Neural progenitor cell (in vitro differentiated cells): ENCODE data around the gene CELF5. TPM values are rescaled to one million over a fixed set of nuclear protein-coding genes. Genes with fewer than 3 reads are reported as not detected.

ENCODE experiments used
- DNase-seq: peaks from one replicate; pipeline ENCODE4 v3.0.0-alpha.2; 2016; ENCODE audit warnings: low spot score
- H2AFZ ChIP-seq: fragments of 200-600 bp; sonication (generic); replicated peaks from 2 replicates; pipeline ENCODE4 v1.6.1; 2016; ENCODE audit warnings: antibody characterized with exemption
- H3F3A ChIP-seq: fragments of 200-600 bp; sonication (generic); 2 replicates; pipeline ENCODE4 v1.6.1; 2016; ENCODE audit warnings: antibody characterized with exemption, low read depth
- H3K27ac ChIP-seq: fragments of 200-600 bp; sonication (generic); 2 replicates; pipeline ENCODE4 v1.5.1; 2016; ENCODE audit warnings: mild to moderate bottlenecking
- H3K27me3 ChIP-seq: fragments of 200-600 bp; sonication (generic); 2 replicates; pipeline ENCODE4 v1.6.1; 2016; ENCODE audit warnings: mild to moderate bottlenecking, moderate library complexity
- H3K36me3 ChIP-seq: fragments of 200-600 bp; sonication (generic); 2 replicates; pipeline ENCODE4 v1.5.1; 2016
- H3K4me1 ChIP-seq: fragments of 200-600 bp; sonication (generic); 2 replicates; pipeline ENCODE4 v1.6.1; 2016; ENCODE audit warnings: mixed run types
- H3K4me2 ChIP-seq: fragments of 200-600 bp; sonication (generic); 2 replicates; pipeline ENCODE4 v1.6.1; 2016
- H3K4me3 ChIP-seq: fragments of 200-600 bp; sonication (generic); 2 replicates; pipeline ENCODE4 v1.5.1; 2016
- H3K79me2 ChIP-seq: fragments of 200-600 bp; sonication (generic); 2 replicates; pipeline ENCODE4 v1.6.1; 2016; ENCODE audit warnings: low read depth
- H3K9ac ChIP-seq: fragments of 200-600 bp; sonication (generic); 2 replicates; pipeline ENCODE4 v1.6.1; 2016
- H3K9me3 ChIP-seq: fragments of 200-600 bp; sonication (generic); 2 replicates; pipeline ENCODE4 v1.5.1; 2016; ENCODE audit warnings: low read depth
- H4K20me1 ChIP-seq: fragments of 200-600 bp; sonication (generic); 2 replicates; pipeline ENCODE4 v1.6.1; 2016; ENCODE audit warnings: low read depth
- H3K27ac Mint-ChIP-seq: 3 replicates; pipeline ENCODE4 v1.8.0; 2021; ENCODE audit warnings: mixed read lengths
- H3K27me3 Mint-ChIP-seq: 2 replicates; pipeline ENCODE4 v1.8.0; 2022; ENCODE audit warnings: low read depth, mild to moderate bottlenecking, inconsistent platforms, moderate library complexity, mixed read lengths; ENCODE audit not compliant: insufficient read depth
- H3K36me3 Mint-ChIP-seq: 3 replicates; pipeline ENCODE4 v1.8.0; 2021; ENCODE audit warnings: mixed read lengths
- H3K4me1 Mint-ChIP-seq: 3 replicates; pipeline ENCODE4 v1.8.0; 2021; ENCODE audit warnings: mixed read lengths
- H3K4me3 Mint-ChIP-seq: 3 replicates; pipeline ENCODE4 v1.8.0; 2021; ENCODE audit warnings: mild to moderate bottlenecking, moderate library complexity, mixed read lengths
- H3K9me3 Mint-ChIP-seq: 3 replicates; pipeline ENCODE4 v1.8.0; 2020; ENCODE audit warnings: mixed read lengths
- EZH2 ChIP-seq: fragments of 200-600 bp; sonication (generic); IDR thresholded peaks from 2 replicates; pipeline ENCODE4 v1.6.1; 2017; ENCODE audit warnings: antibody characterized with exemption, mild to moderate bottlenecking, moderate library complexity
- EZH2phosphoT487 ChIP-seq: fragments of 200-600 bp; sonication (generic); IDR thresholded peaks from 2 replicates; pipeline ENCODE4 v1.6.1; 2017; ENCODE audit warnings: antibody characterized with exemption
- total RNA-seq: library from RNA; depleted of rRNA; stranded (reverse); fragments of >200 nt; gene quantifications from 2 replicates; pipeline ENCODE4 v1.2.3, GENCODE V29; 2015; ENCODE audit warnings: low replicate concordance
- TF ChIP-seq, protein P1 (sequence below): fragments of 200-600 bp; sonication (generic); IDR thresholded peaks from 2 replicates; pipeline ENCODE4 v1.5.1; 2017; ENCODE audit warnings: antibody characterized with exemption, mild to moderate bottlenecking

The CELF5 gene
- total RNA-seq, 1 donor from 2014 or later: 7.9 TPM

DNA sequence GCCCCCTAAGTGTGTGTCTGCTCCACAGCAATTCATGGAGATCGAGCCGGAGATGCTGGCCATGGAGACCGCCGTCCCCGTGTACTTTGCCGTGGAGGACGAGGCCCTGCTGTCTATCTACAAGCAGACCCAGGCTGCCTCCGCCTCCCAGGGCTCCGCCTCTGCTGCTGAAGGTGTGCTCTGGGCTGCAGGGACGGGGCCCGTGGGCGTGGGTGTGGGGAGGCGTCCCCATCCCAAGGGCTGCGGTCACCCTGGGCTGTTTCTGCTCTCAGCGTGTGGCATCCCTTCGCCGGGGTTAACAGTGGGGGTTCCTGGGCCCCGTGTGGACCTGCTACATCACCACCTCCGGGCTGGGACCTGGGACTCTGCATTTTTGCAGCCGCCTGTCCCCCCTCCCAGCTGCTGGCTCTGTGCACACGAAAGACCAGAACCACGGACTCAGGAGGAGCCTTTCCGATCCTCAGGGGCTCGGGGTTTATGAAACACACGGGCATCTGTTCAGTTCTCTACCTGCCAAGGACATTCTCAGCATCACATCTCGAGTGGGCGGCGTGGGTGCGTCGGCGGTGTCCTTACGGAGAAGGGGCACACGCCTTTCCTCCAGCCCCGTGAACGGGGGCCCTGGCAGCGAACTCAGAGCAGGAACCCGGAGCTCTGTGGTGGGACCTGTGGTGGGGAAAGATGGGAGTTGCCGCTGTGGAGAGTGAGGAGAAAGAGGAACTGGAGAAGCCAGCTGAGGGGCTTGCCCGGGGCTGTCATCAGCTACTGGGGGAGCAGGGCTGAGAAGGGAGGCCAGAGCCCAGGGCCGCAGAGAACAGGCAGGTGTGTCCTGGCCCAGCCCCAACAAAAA lies 31.0 kb upstream of the CELF5 start:
- DNase-seq: no peak
- no peaks in the 10 kb centered on the region for H3K9me3 ChIP-seq
- no peak overlapping the region for H3K9ac ChIP-seq
- H3K27ac Mint-ChIP-seq: no peak overlapping the region
- H3K4me1 ChIP-seq: no peaks in the 10 kb centered on the region
- H3K79me2 ChIP-seq: peaks cover 30% of the 10 kb centered on the region
- no peaks in the 10 kb centered on the region for H3K9me3 Mint-ChIP-seq
- H4K20me1 ChIP-seq: peaks cover 30% of the 10 kb centered on the region
- TF ChIP-seq, protein P1, sequence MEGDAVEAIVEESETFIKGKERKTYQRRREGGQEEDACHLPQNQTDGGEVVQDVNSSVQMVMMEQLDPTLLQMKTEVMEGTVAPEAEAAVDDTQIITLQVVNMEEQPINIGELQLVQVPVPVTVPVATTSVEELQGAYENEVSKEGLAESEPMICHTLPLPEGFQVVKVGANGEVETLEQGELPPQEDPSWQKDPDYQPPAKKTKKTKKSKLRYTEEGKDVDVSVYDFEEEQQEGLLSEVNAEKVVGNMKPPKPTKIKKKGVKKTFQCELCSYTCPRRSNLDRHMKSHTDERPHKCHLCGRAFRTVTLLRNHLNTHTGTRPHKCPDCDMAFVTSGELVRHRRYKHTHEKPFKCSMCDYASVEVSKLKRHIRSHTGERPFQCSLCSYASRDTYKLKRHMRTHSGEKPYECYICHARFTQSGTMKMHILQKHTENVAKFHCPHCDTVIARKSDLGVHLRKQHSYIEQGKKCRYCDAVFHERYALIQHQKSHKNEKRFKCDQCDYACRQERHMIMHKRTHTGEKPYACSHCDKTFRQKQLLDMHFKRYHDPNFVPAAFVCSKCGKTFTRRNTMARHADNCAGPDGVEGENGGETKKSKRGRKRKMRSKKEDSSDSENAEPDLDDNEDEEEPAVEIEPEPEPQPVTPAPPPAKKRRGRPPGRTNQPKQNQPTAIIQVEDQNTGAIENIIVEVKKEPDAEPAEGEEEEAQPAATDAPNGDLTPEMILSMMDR: no peak
- no peak for TF ChIP-seq EZH2
- no peak for TF ChIP-seq EZH2phosphoT487
- H3K36me3 ChIP-seq: no peaks in the 10 kb centered on the region
- H3K27ac ChIP-seq: no peak overlapping the region
- H3K27me3 ChIP-seq: no peaks in the 10 kb centered on the region
- no peak overlapping the region for H3K4me2 ChIP-seq
- no peak overlapping the region for H3K4me3 ChIP-seq
- no peaks in the 10 kb centered on the region for H3F3A ChIP-seq
- no peak overlapping the region for H2AFZ ChIP-seq
- H3K36me3 Mint-ChIP-seq: peaks cover 5% of the 10 kb centered on the region
- no peaks in the 10 kb centered on the region for H3K27me3 Mint-ChIP-seq
- H3K4me1 Mint-ChIP-seq: no peaks in the 10 kb centered on the region
- H3K4me3 Mint-ChIP-seq: no peak overlapping the region

DNA sequence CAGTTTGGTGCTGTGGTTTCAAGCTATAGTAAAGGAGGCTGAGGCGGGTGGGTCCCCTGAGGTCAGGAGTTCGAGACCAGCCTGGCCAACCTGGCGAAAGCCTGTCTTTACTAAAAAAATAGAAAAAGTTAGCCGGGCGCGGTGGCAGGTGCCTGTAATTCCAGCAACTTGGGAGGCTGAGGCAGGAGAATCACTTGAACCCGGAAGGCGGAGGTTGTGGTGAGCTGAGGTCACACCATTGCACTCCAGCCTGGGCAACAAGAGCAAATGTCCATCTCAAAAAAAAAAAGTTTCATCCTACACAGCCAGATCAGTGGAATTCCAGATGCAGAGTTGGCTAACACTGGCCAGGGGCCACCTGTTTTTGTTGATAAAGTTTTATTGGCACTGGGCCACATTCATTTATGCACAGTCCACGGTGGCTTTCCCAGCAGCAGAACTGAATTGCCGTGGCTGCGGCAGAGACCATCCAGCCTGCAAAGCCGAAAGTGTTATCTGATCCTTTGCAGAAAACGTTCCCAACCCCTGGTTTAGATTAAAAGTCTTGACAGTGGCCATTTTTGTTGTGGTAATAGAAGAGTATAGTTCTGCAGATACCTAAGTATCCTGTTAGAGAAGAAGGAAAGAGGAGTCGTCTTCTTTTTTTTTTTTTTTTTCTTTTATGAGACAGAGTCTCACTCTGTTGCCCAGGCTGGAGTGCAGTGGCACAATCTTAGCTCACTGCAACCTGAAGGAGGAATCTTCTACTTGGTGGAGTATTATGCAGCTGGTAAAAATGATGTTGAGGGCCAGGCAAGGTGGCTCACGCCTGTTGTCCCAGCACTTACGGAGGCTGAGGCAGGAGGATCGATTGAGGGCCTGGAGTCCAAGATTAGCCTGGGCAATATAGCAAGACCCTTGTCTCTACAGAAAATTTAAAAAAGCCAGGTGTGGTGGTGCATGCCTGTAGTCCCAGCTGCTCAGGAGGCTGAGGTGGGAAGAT lies 30.1 kb upstream of the CELF5 start:
- TF ChIP-seq EZH2: no peak
- TF ChIP-seq, protein P1: no peak
- TF ChIP-seq EZH2phosphoT487: no peak
- no peak overlapping the region for H3K4me3 ChIP-seq
- no peak overlapping the region for H3K4me2 ChIP-seq
- Mint-ChIP-seq H3K9me3 (no peaks in the 10 kb centered on the region), H3K4me3 (no peak overlapping the region), H3K4me1 (no peaks in the 10 kb centered on the region), H3K27me3 (no peaks in the 10 kb centered on the region), H3K27ac (no peak overlapping the region), H3K36me3 (peaks cover 5% of the 10 kb centered on the region)
- peaks cover 21% of the 10 kb centered on the region for H3K79me2 ChIP-seq
- H4K20me1 ChIP-seq: peaks cover 23% of the 10 kb centered on the region
- H3K9ac ChIP-seq: no peak overlapping the region
- no peaks in the 10 kb centered on the region for H3K4me1 ChIP-seq
- DNase-seq: no peak
- no peak overlapping the region for H3K27ac ChIP-seq
- no peaks in the 10 kb centered on the region for H3K36me3 ChIP-seq
- no peak overlapping the region for H2AFZ ChIP-seq
- H3K27me3 ChIP-seq: no peaks in the 10 kb centered on the region
- no peaks in the 10 kb centered on the region for H3K9me3 ChIP-seq
- no peaks in the 10 kb centered on the region for H3F3A ChIP-seq

DNA sequence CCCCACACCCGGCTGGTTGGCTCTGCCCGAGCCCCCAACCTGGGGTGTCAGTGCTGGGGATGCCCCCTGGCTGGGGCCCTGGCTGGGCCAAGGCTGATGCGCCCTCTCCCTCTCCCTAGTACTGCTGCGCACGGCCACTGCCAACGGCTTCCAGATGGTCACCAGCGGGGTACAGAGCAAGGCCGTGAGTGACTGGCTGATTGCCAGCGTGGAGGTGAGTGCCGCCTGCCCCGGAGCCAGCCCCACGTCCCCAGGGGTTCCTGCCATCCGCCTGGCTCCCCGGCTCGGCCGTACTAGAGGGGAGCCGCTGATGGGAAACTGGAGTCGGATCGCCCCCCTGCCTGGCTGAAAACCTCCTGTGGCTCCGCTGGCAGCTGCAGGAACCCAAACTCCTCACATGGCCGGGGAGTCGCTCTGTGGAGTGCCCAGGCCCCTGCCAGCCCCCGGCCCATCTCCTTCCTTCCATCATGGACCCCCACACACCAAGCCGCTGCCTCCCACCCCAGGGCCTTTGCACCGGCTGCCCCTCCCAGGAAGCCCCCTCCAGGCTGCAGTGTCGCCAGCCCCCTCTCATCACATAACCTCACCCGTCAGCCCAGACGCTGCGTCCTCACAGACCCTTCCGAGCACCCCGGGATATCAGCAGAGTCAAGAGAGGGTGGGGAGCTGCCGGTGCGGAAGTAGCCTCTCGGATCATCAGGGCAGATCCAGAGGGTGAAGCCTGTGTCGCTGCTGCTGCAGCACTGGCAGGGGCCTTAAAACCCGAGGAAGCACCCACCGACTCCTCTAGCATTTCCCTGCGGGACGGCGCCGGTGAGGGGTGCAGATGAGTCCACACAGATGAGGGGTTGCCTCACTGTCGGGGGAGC lies 28.2 kb upstream of the CELF5 start:
- no peaks in the 10 kb centered on the region for H3K27me3 ChIP-seq
- no peak overlapping the region for H3K9ac ChIP-seq
- no peaks in the 10 kb centered on the region for H3F3A ChIP-seq
- no peaks in the 10 kb centered on the region for H3K4me1 Mint-ChIP-seq
- no peak overlapping the region for H3K27ac ChIP-seq
- no peak overlapping the region for H2AFZ ChIP-seq
- H3K9me3 ChIP-seq: no peaks in the 10 kb centered on the region
- TF ChIP-seq, protein P1: no peak
- TF ChIP-seq EZH2phosphoT487 (no peak), EZH2 (no peak)
- H3K36me3 Mint-ChIP-seq: peaks cover 5% of the 10 kb centered on the region
- H3K79me2 ChIP-seq: peaks cover 8% of the 10 kb centered on the region
- DNase-seq: no peak
- H3K9me3 Mint-ChIP-seq: no peaks in the 10 kb centered on the region
- H4K20me1 ChIP-seq: peaks cover 13% of the 10 kb centered on the region
- no peaks in the 10 kb centered on the region for H3K4me1 ChIP-seq
- no peaks in the 10 kb centered on the region for H3K27me3 Mint-ChIP-seq
- no peak overlapping the region for H3K4me3 Mint-ChIP-seq
- no peak overlapping the region for H3K4me2 ChIP-seq
- no peak overlapping the region for H3K4me3 ChIP-seq
- no peak overlapping the region for H3K27ac Mint-ChIP-seq
- H3K36me3 ChIP-seq: no peaks in the 10 kb centered on the region
